HG03025 (cell line): ENCODE data around the gene CREB5.

Experiments
- ATAC-seq: cut with Tn5 transposase; IDR thresholded peaks from one replicate; pipeline ENCODE4 v1.9.1; 2021; ENCODE audit warnings: mild to moderate bottlenecking, moderate library complexity; ENCODE audit not compliant: unreplicated experiment, low FRiP score

The CREB5 gene

GRCh38 chr7:28570970-28571288, 158.6 kb downstream of the CREB5 start:
- ATAC-seq: no peak

GRCh38 chr7:28571405-28571804, 159.1 kb downstream of the CREB5 start:
- no peak for ATAC-seq

GRCh38 chr7:28572321-28573058, 160.2 kb downstream of the CREB5 start:
- no peak for ATAC-seq

GRCh38 chr7:28573059-28573553, 160.8 kb downstream of the CREB5 start:
- no peak for ATAC-seq

- ATAC-seq: no peak
Observed at GRCh38 chr7:28573651-28574301, 161.5 kb downstream of the CREB5 start.

- no peak for ATAC-seq
Observed at GRCh38 chr7:28575241-28575643, 162.9 kb downstream of the CREB5 start.

- ATAC-seq: no peak
Observed at GRCh38 chr7:28576656-28577055, 164.3 kb downstream of the CREB5 start.

- no peak for ATAC-seq
Observed at GRCh38 chr7:28579571-28579970, 167.3 kb downstream of the CREB5 start.

- no peak for ATAC-seq
Observed at GRCh38 chr7:28580665-28581064, 168.3 kb downstream of the CREB5 start.

GRCh38 chr7:28581351-28581750, 169.0 kb downstream of the CREB5 start:
- ATAC-seq: no peak

- no peak for ATAC-seq
Observed at GRCh38 chr7:28582226-28582625, 169.9 kb downstream of the CREB5 start.

- no peak for ATAC-seq
Observed at GRCh38 chr7:28584235-28584634, 171.9 kb downstream of the CREB5 start.

GRCh38 chr7:28586736-28587135, 174.4 kb downstream of the CREB5 start:
- no peak for ATAC-seq

- no peak for ATAC-seq
Observed at GRCh38 chr7:28587211-28587610, 174.9 kb downstream of the CREB5 start.

- no peak for ATAC-seq
Observed at GRCh38 chr7:28588602-28589001, 176.3 kb downstream of the CREB5 start.

- ATAC-seq: no peak
Observed at GRCh38 chr7:28591041-28591674, 178.8 kb downstream of the CREB5 start.

GRCh38 chr7:28591725-28592349, 179.5 kb downstream of the CREB5 start:
- ATAC-seq: no peak

- no peak for ATAC-seq
Observed at GRCh38 chr7:28592861-28593260, 180.5 kb downstream of the CREB5 start.

- no peak for ATAC-seq
Observed at GRCh38 chr7:28595076-28595475, 182.8 kb downstream of the CREB5 start.

- ATAC-seq: no peak
Observed at GRCh38 chr7:28595801-28596200, 183.5 kb downstream of the CREB5 start.

- ATAC-seq: no peak
Observed at GRCh38 chr7:28596245-28596935, 184.1 kb downstream of the CREB5 start.
